Motor neuron (in vitro differentiated cells): ENCODE data around the gene DLX2. TPM values are rescaled to one million over a fixed set of nuclear protein-coding genes. Genes with fewer than 3 reads are reported as not detected.
"Not testable (repeated sequence)": the region's sequence is repeated elsewhere in the genome, so short reads cannot be mapped to it uniquely, and the experiment has no call there.

Experiments
- ATAC-seq, 8 experiments: fragments of 200-7000 bp; cut with Tn5 transposase; replicated peaks in 6 of 8; 2 replicates each; pipeline ENCODE4 v1.8.0; 2021; ENCODE audit warnings: mild to moderate bottlenecking in 8 of 8, moderate library complexity in 8 of 8
- H3K27ac ChIP-seq, 2 donors: fragments of 250-450 bp; sonication (Bioruptor Pico); 2 replicates each; pipeline ENCODE4 v1.9.0; 2021; ENCODE audit warnings: antibody characterized with exemption in 2 of 2, mild to moderate bottlenecking in 2 of 2, moderate library complexity in 1 of 2
- H3K4me1 ChIP-seq, 2 donors: fragments of 250-450 bp; sonication (Bioruptor Pico); replicated peaks in 1 of 2; 2 replicates each; pipeline ENCODE4 v1.6.1; 2021; ENCODE audit warnings: antibody characterized with exemption in 2 of 2, mild to moderate bottlenecking in 2 of 2, moderate library complexity in 1 of 2
- H3K4me3 ChIP-seq, 5 donors: fragments of 250-450 bp; sonication (Bioruptor Pico); 2 replicates each; pipeline ENCODE4 v1.9.0; 2021; ENCODE audit warnings: antibody characterized with exemption in 5 of 5, mild to moderate bottlenecking in 5 of 5, moderate library complexity in 4 of 5
- whole genome bisulfite sequencing, 10 experiments: fragments of 450-650 bp; shearing (Covaris generic); methylation state at CpG; one replicate each; pipeline ENCODE4 v1.0.0; 2022; 5-methylcytosine and 5-hydroxymethylcytosine counted together
- in situ Hi-C, 9 experiments: fragments of 400-800 bp; cut with MboI; loops; one replicate each; pipeline ENCODE4 v1.15.0; 2021; ENCODE audit warnings: low sequenced_read_pairs in 9 of 9, low pct_unique_long_range_greater_than_20kb in 2 of 9; ENCODE audit not compliant: unreplicated experiment in 9 of 9
- total RNA-seq, 8 experiments: library from RNA; unstranded; fragments of 300-600 nt; gene quantifications; 2 replicates each; pipeline versions ENCODE4 v1.2.3 to v1.2.4, GENCODE V29; 2022

DLX2 gene
- total RNA-seq, 8 experiments from 2014 or later: 0.05 to 19.2 (median 0.32) TPM

- Histone ChIP-seq H3K4me3 (no peak overlapping the region), H3K4me1 (peaks cover 0 to 5% of the 10 kb centered on the region in 2 donors), H3K27ac (no peak overlapping the region)
- 10 to 79% (median 33%) methylated on average over 5 to 24 of the region's 36 CpGs; no CpG with 5 or more reads in 1 of the 10 experiments for WGBS, 10 experiments
- ATAC-seq: no peak
- in situ Hi-C loops: no loop called here
Observed at GRCh38 chr2:172081221-172082022, 21.3 kb downstream of the DLX2 start.

- no peak overlapping the region for H3K27ac ChIP-seq
- WGBS, 10 experiments: 0 to 100% (median 8%) methylated on average over 1 to 11 of the region's 25 CpGs; no CpG with 5 or more reads in 5 of the 10 experiments
- in situ Hi-C loops: no loop called here
- peaks cover 0 to 5% of the 10 kb centered on the region in 2 donors for H3K4me1 ChIP-seq
- no peak overlapping the region for H3K4me3 ChIP-seq
- ATAC-seq: no peak
Observed at GRCh38 chr2:172080641-172081220, 22.0 kb downstream of the DLX2 start.

GRCh38 chr2:172079838-172080640, 22.7 kb downstream of the DLX2 start:
- no peak overlapping the region for H3K27ac ChIP-seq
- in situ Hi-C loops: no loop called here

GRCh38 chr2:172079416-172079815, 23.3 kb downstream of the DLX2 start:
- Histone ChIP-seq H3K4me1 (peaks cover 0 to 4% of the 10 kb centered on the region in 2 donors), H3K4me3 (no peak overlapping the region), H3K27ac (no peak overlapping the region)
- WGBS, 10 experiments: 44 to 96% (median 79%) methylated on average over 2 to 5 of the region's 5 CpGs; no CpG with 5 or more reads in 1 of the 10 experiments
- in situ Hi-C loops: no loop called here
- ATAC-seq: no peak

More at GRCh38 chr2:172079838-172080640, 22.7 kb downstream of the DLX2 start:
- ATAC-seq: no peak
- Histone ChIP-seq H3K4me3 (no peak overlapping the region), H3K4me1 (peaks cover 0 to 5% of the 10 kb centered on the region in 2 donors)
- WGBS, 10 experiments: 12 to 94% (median 70%) methylated on average over 1 to 33 of the region's 38 CpGs

GRCh38 chr2:172074254-172074653, 28.4 kb downstream of the DLX2 start:
- ATAC-seq: no peak
- Histone ChIP-seq H3K27ac (no peak overlapping the region), H3K4me1 (peaks cover 28 to 34% of the 10 kb centered on the region in 2 donors), H3K4me3 (no peak overlapping the region)
- 88 to 100% (median 100%) methylated on average over 1 of the region's 1 CpG for WGBS, 10 experiments
- in situ Hi-C loops: no loop called here

- no peak overlapping the region for H3K4me3 ChIP-seq
- peak overlapping the region in 1 of 2 donors; percentile 37 for H3K27ac ChIP-seq
- peaks cover 28 to 34% of the 10 kb centered on the region in 2 donors for H3K4me1 ChIP-seq
- no peak for ATAC-seq
- in situ Hi-C loops: no loop called here
- WGBS, 10 experiments: 81 to 100% (median 90%) methylated on average over 2 to 4 of the region's 4 CpGs
Observed at GRCh38 chr2:172073518-172073917, 29.2 kb downstream of the DLX2 start.

GRCh38 chr2:172072706-172073105, 30.0 kb downstream of the DLX2 start:
- 0 to 100% (median 57%) methylated on average over 1 to 2 of the region's 2 CpGs for WGBS, 10 experiments
- peak overlapping the region in 1 of 2 donors; percentile 60 for H3K27ac ChIP-seq
- in situ Hi-C loops: no loop called here
- H3K4me3 ChIP-seq: no peak overlapping the region
- H3K4me1 ChIP-seq: peaks cover 28 to 34% of the 10 kb centered on the region in 2 donors
- ATAC-seq: peak in 5 of 8 experiments; percentile 51 to 88 (median 69)

GRCh38 chr2:172072303-172072702, 30.4 kb downstream of the DLX2 start:
- in situ Hi-C loops: no loop called here
- peak in 5 of 8 experiments; percentile 87 to 96 (median 89) for ATAC-seq
- H3K4me1 ChIP-seq: peaks cover 28 to 34% of the 10 kb centered on the region in 2 donors
- no peak overlapping the region for H3K4me3 ChIP-seq
- peak overlapping the region in 1 of 2 donors; percentile 63 for H3K27ac ChIP-seq
- WGBS, 10 experiments: 0 to 92% (median 15%) methylated on average over 1 to 3 of the region's 3 CpGs

- H3K27ac ChIP-seq: peak overlapping the region in 1 of 2 donors; percentile 63
- WGBS, 10 experiments: 43 to 100% (median 83%) methylated on average over 1 of the region's 1 CpG; no CpG with 5 or more reads in 3 of the 10 experiments
- H3K4me1 ChIP-seq: peaks cover 36 to 38% of the 10 kb centered on the region in 2 donors
Observed at GRCh38 chr2:172070936-172071335, 31.8 kb downstream of the DLX2 start.

GRCh38 chr2:172067905-172068304, 34.8 kb downstream of the DLX2 start:
- H3K27ac ChIP-seq, in situ Hi-C loops, ATAC-seq, H3K4me3 ChIP-seq: not testable (repeated sequence)
- peaks cover 27 to 29% of the 10 kb centered on the region in 2 donors for H3K4me1 ChIP-seq
- 50 to 100% (median 92%) methylated on average over 1 to 4 of the region's 4 CpGs for WGBS, 10 experiments

More at GRCh38 chr2:172070936-172071335, 31.8 kb downstream of the DLX2 start:
- ATAC-seq: no peak
- H3K4me3 ChIP-seq: no peak overlapping the region
- in situ Hi-C loops: no loop called here

- in situ Hi-C loops: no loop called here
- peak in 5 of 8 experiments; percentile 72 to 78 (median 73) for ATAC-seq
- no peak overlapping the region for H3K4me3 ChIP-seq
- peaks cover 12 to 30% of the 10 kb centered on the region in 2 donors for H3K4me1 ChIP-seq
- H3K27ac ChIP-seq: peak overlapping the region in 1 of 2 donors; percentile 32
- WGBS, 10 experiments: 68 to 100% (median 77%) methylated on average over 2 to 4 of the region's 4 CpGs; no CpG with 5 or more reads in 1 of the 10 experiments
Observed at GRCh38 chr2:172066394-172066886, 36.3 kb downstream of the DLX2 start.

- H3K27ac ChIP-seq: no peak overlapping the region
- no peak overlapping the region for H3K4me3 ChIP-seq
- 57 to 94% (median 85%) methylated on average over 1 to 4 of the region's 4 CpGs; no CpG with 5 or more reads in 1 of the 10 experiments for WGBS, 10 experiments
- H3K4me1 ChIP-seq: peaks cover 9 to 28% of the 10 kb centered on the region in 2 donors
- ATAC-seq: no peak
- in situ Hi-C loops: no loop called here
Observed at GRCh38 chr2:172065111-172065510, 37.6 kb downstream of the DLX2 start.
